K562 (cell line): ENCODE results near the gene SLC5A3. TPM values are rescaled to one million over a fixed set of nuclear protein-coding genes. Genes with fewer than 3 reads are reported as not detected.
A peak's percentile ranks its signal among the peaks of the same experiment; 100 is the strongest.

Source experiments
- C11orf30 ChIP-seq: fragments of 450-650 bp; IDR thresholded peaks from 2 replicates; pipeline ENCODE4 v1.6.1; 2016; ENCODE audit warnings: low read depth, mild to moderate bottlenecking
- CBX8 ChIP-seq: fragments of 200-600 bp; sonication (generic); IDR thresholded peaks from 2 replicates; pipeline ENCODE4 v1.6.1; 2012; ENCODE audit warnings: borderline replicate concordance, mixed run types, low read depth, mild to moderate bottlenecking, moderate library complexity, mixed read lengths, low read length, control low read depth, inconsistent platforms; ENCODE audit not compliant: poor library complexity, severe bottlenecking; ENCODE audit errors: extremely low read depth
- DMBX1 ChIP-seq: fragments of 250-450 bp; sonication (Bioruptor Pico); IDR thresholded peaks from 2 replicates; pipeline ENCODE4 v1.8.0; 2022; ENCODE audit warnings: inconsistent platforms, mild to moderate bottlenecking, moderate library complexity, borderline replicate concordance
- GTF2A2 ChIP-seq: IDR thresholded peaks from 2 replicates; pipeline ENCODE4 v1.6.1; 2016; ENCODE audit warnings: mild to moderate bottlenecking, missing genetic modification characterization, missing compliant biosample characterization
- KLF13 ChIP-seq: fragments of 450-650 bp; IDR thresholded peaks from 2 replicates; pipeline ENCODE4 v1.6.1; 2016; ENCODE audit warnings: missing genetic modification characterization, low read depth, mild to moderate bottlenecking, missing compliant biosample characterization, moderate library complexity, borderline replicate concordance
- NFE2L1 ChIP-seq: fragments of 450-650 bp; IDR thresholded peaks from 2 replicates; pipeline ENCODE4 v1.6.1; 2016; ENCODE audit warnings: missing genetic modification characterization, low read depth, mild to moderate bottlenecking, missing compliant biosample characterization, moderate library complexity, borderline replicate concordance
- NR2F6 ChIP-seq: fragments of 450-650 bp; formaldehyde crosslinking; IDR thresholded peaks from 2 replicates; pipeline ENCODE4 v1.4.0; 2020; ENCODE audit warnings: mild to moderate bottlenecking
- PRPF4 ChIP-seq: fragments of 200-400 bp; formaldehyde crosslinking; IDR thresholded peaks from one replicate; pipeline ENCODE4 v1.6.1; 2017; ENCODE audit warnings: low read length, low read depth, mild to moderate bottlenecking; ENCODE audit not compliant: insufficient read depth, poor library complexity, severe bottlenecking
- RBBP5 ChIP-seq: fragments of 200-600 bp; sonication (generic); IDR thresholded peaks from 2 replicates; pipeline ENCODE4 v1.6.1; 2012; ENCODE audit warnings: borderline replicate concordance, mild to moderate bottlenecking, low read length, control low read depth, inconsistent platforms; ENCODE audit not compliant: insufficient read depth, poor library complexity, severe bottlenecking
- VEZF1 ChIP-seq: fragments of 200-800 bp; sonication (Bioruptor generic); IDR thresholded peaks from 2 replicates; pipeline ENCODE4 v1.6.1; 2017; ENCODE audit warnings: missing genetic modification characterization, missing compliant biosample characterization
- ZNF239 ChIP-seq: fragments of 250-450 bp; sonication (Bioruptor Pico); IDR thresholded peaks from 2 replicates; pipeline ENCODE4 v1.4.0; 2020; ENCODE audit warnings: mild to moderate bottlenecking
- ZNF316 ChIP-seq: fragments of 450-650 bp; IDR thresholded peaks from 2 replicates; pipeline ENCODE4 v1.6.1; 2016
- ZNF639 ChIP-seq, 2 experiments: fragments of 200-800 bp in 1 of 2; sonication (Bioruptor generic) in 1 of 2; sonication (generic) in 1 of 2; formaldehyde crosslinking in 1 of 2; IDR thresholded peaks in 1 of 2; conservative IDR thresholded peaks in 1 of 2; 2 replicates each; pipeline versions ENCODE4 v1.5.0 to v1.6.1; 2016 to 2020; ENCODE audit warnings: missing compliant biosample characterization in 1 of 2, missing genetic modification characterization in 1 of 2, missing genetic modification reagents in 1 of 2
- ZNF740 ChIP-seq, 3 experiments: fragments of 200-800 bp in 1 of 3; sonication (Bioruptor generic) in 1 of 3; sonication (generic) in 1 of 3; formaldehyde crosslinking in 1 of 3; IDR thresholded peaks; 2 replicates each; pipeline versions ENCODE4 v1.6.1 to v1.8.0; 2016 to 2022; ENCODE audit warnings: mild to moderate bottlenecking in 2 of 3, missing compliant biosample characterization in 2 of 3, missing genetic modification characterization in 2 of 3, missing genetic modification reagents in 1 of 3
- polyA plus RNA-seq, 8 experiments: library from polyadenylated mRNA; depleted of rRNA in 4 of 8; stranded (reverse) in 5 of 8; unstranded in 3 of 8; fragments of >200 nt; fragmentation: Nextera tagmentation in 2 of 8; fragmentation: Illumina TruSeq in 1 of 8; extraction: Ambion mirVana in 2 of 8; extraction: Trizol in 1 of 8; gene quantifications; 2 replicates each; pipeline versions ENCODE4 v1.2.1 to v1.2.3, GENCODE V29; 2011 to 2014; ENCODE audit warnings: inconsistent platforms in 1 of 8, missing spikeins in 1 of 8
- total RNA-seq, 7 experiments: library from RNA; depleted of rRNA in 6 of 7; stranded (reverse); fragments of >200 nt in 6 of 7; fragmentation: Illumina TruSeq in 2 of 7; extraction: Trizol in 2 of 7; gene quantifications; 2 replicates each; pipeline versions ENCODE4 v1.2.1 to v1.2.3, GENCODE V29; 2011 to 2021; ENCODE audit warnings: low replicate concordance in 1 of 7

SLC5A3 gene
- total and polyA plus RNA-seq, 9 of the 15 experiments (the other 6 are each of a cell fraction or from before 2014, with no cell fraction given) = 2.9 to 20.6 (median 9.0) TPM

GRCh38 chr21:34086887-34087306, 13.5 kb downstream of the SLC5A3 start (continued):
- TF ChIP-seq KLF13 (tag) = no peak
- TF ChIP-seq C11orf30 = peak; percentile 81
- TF ChIP-seq DMBX1 (CRISPR knock-in tag) = no peak
- TF ChIP-seq NFE2L1 (tag) = no peak
- TF ChIP-seq ZNF316 = peak; percentile 68
- TF ChIP-seq NR2F6 (CRISPR knock-in tag) = no peak
- no peak for TF ChIP-seq CBX8
- no peak for TF ChIP-seq RBBP5
- no peak for TF ChIP-seq PRPF4
- peak; percentile 41; the same call in 1 of the 2 replicates for TF ChIP-seq VEZF1 (CRISPR knock-in tag)
- no peak for TF ChIP-seq ZNF740 (CRISPR knock-in tag; IDR thresholded peaks at IDR 0.05)
- TF ChIP-seq ZNF740 (tag; IDR thresholded peaks at IDR 0.05) = no peak
- no peak for TF ChIP-seq ZNF639 (CRISPR knock-in tag; conservative IDR thresholded peaks at IDR 0.05 in 1 of 2, IDR thresholded peaks at IDR 0.05 in 1 of 2)
- TF ChIP-seq GTF2A2 (tag) = no peak
- no peak for TF ChIP-seq ZNF239 (CRISPR knock-in tag)
